Liver (tissue), 9 donors: ENCODE measurements around the gene ZNF488. TPM values are rescaled to one million over a fixed set of nuclear protein-coding genes. Genes with fewer than 3 reads are reported as not detected.
A peak's percentile ranks its signal among the peaks of the same experiment; 100 is the strongest.

Experiments
- DNase-seq: peaks from one replicate; pipeline ENCODE4 v3.0.0-alpha.2; 2017; ENCODE audit warnings: low spot score
- H3K27ac ChIP-seq, 2 donors: one replicate each; pipeline ENCODE4 v1.7.0; 2013; ENCODE audit warnings: inconsistent platforms in 2 of 2, low read length in 2 of 2, control low read depth in 1 of 2, low read depth in 1 of 2, mild to moderate bottlenecking in 1 of 2
- H3K27me3 ChIP-seq, 4 donors: one replicate each; pipeline versions ENCODE4 v1.6.1 to v1.7.0; 2013; ENCODE audit warnings: low read length in 3 of 4, inconsistent platforms in 1 of 4, mild to moderate bottlenecking in 1 of 4, moderate library complexity in 1 of 4; ENCODE audit not compliant: control insufficient read depth in 4 of 4, insufficient read depth in 4 of 4
- H3K36me3 ChIP-seq, 4 donors: one replicate each; pipeline versions ENCODE4 v1.6.1 to v1.7.0; 2013; ENCODE audit warnings: low read length in 3 of 4, mild to moderate bottlenecking in 3 of 4, low read depth in 1 of 4, moderate library complexity in 1 of 4; ENCODE audit not compliant: control insufficient read depth in 4 of 4, insufficient read depth in 3 of 4
- H3K4me1 ChIP-seq, 4 donors: one replicate each; pipeline versions ENCODE4 v1.6.1 to v1.7.0; 2013; ENCODE audit warnings: low read length in 3 of 4, mild to moderate bottlenecking in 3 of 4, moderate library complexity in 1 of 4; ENCODE audit not compliant: control insufficient read depth in 4 of 4, insufficient read depth in 4 of 4
- H3K4me3 ChIP-seq, 3 donors: one replicate each; pipeline versions ENCODE4 v1.6.1 to v1.7.0; 2013; ENCODE audit warnings: low read length in 3 of 3, control low read depth in 1 of 3, low read depth in 1 of 3, mild to moderate bottlenecking in 1 of 3
- H3K9ac ChIP-seq, 2 donors: one replicate each; pipeline ENCODE4 v1.7.0; 2013; ENCODE audit warnings: low read length in 2 of 2, mild to moderate bottlenecking in 2 of 2, moderate library complexity in 2 of 2, control low read depth in 1 of 2, low read depth in 1 of 2
- H3K9me3 ChIP-seq, 4 donors: one replicate each; pipeline versions ENCODE4 v1.6.1 to v1.7.0; 2013; ENCODE audit warnings: low read length in 3 of 4; ENCODE audit not compliant: control insufficient read depth in 4 of 4
- CTCF ChIP-seq: fragments of 150-350 bp; IDR thresholded peaks from 2 replicates; pipeline ENCODE4 v1.5.1; 2017; ENCODE audit warnings: improper control_type of control experiment, low read depth, low read length; ENCODE audit not compliant: missing input control
- EGR1 ChIP-seq, 2 donors: IDR thresholded peaks; 2 replicates each; pipeline ENCODE4 v1.6.1; 2016 to 2018; ENCODE audit warnings: antibody characterized with exemption in 2 of 2, low read depth in 2 of 2
- FOXA1 ChIP-seq: IDR thresholded peaks from 2 replicates; pipeline ENCODE4 v1.6.1; 2016; ENCODE audit warnings: antibody characterized with exemption
- FOXA2 ChIP-seq: IDR thresholded peaks from 2 replicates; pipeline ENCODE4 v1.6.1; 2016; ENCODE audit warnings: antibody characterized with exemption
- GABPA ChIP-seq, 2 donors: IDR thresholded peaks in 1 of 2; conservative IDR thresholded peaks in 1 of 2; 2 replicates each; pipeline ENCODE4 v1.6.1; 2016; ENCODE audit warnings: antibody characterized with exemption in 2 of 2, mild to moderate bottlenecking in 1 of 2, moderate library complexity in 1 of 2
- HNF4A ChIP-seq, 2 donors: conservative IDR thresholded peaks; 2 replicates each; pipeline ENCODE4 v1.6.1; 2016; ENCODE audit warnings: antibody characterized with exemption in 2 of 2, mild to moderate bottlenecking in 2 of 2
- HNF4G ChIP-seq: IDR thresholded peaks from 2 replicates; pipeline ENCODE4 v1.6.1; 2016; ENCODE audit warnings: antibody characterized with exemption
- JUND ChIP-seq, 2 donors: IDR thresholded peaks; 2 replicates each; pipeline ENCODE4 v1.6.1; 2016; ENCODE audit warnings: antibody characterized with exemption in 2 of 2
- MAX ChIP-seq: IDR thresholded peaks from 2 replicates; pipeline ENCODE4 v1.6.1; 2016; ENCODE audit warnings: antibody characterized with exemption
- NR2F2 ChIP-seq: IDR thresholded peaks from 2 replicates; pipeline ENCODE4 v1.6.1; 2016; ENCODE audit warnings: antibody characterized with exemption
- RAD21 ChIP-seq, 2 donors: IDR thresholded peaks; 2 replicates each; pipeline ENCODE4 v1.6.1; 2016; ENCODE audit warnings: antibody characterized with exemption in 2 of 2, mild to moderate bottlenecking in 2 of 2
- RXRA ChIP-seq, 2 donors: IDR thresholded peaks; 2 replicates each; pipeline ENCODE4 v1.6.1; 2017 to 2018; ENCODE audit warnings: antibody characterized with exemption in 2 of 2, mild to moderate bottlenecking in 1 of 2
- SP1 ChIP-seq: IDR thresholded peaks from 2 replicates; pipeline ENCODE4 v1.6.1; 2018; ENCODE audit warnings: antibody characterized with exemption, mild to moderate bottlenecking
- TAF1 ChIP-seq: conservative IDR thresholded peaks from 2 replicates; pipeline ENCODE4 v1.6.1; 2016; ENCODE audit warnings: antibody characterized with exemption, mild to moderate bottlenecking
- YY1 ChIP-seq: IDR thresholded peaks from 2 replicates; pipeline ENCODE4 v1.6.1; 2016; ENCODE audit warnings: antibody characterized with exemption, mild to moderate bottlenecking
- ZBTB33 ChIP-seq: IDR thresholded peaks from 2 replicates; pipeline ENCODE4 v1.6.1; 2016; ENCODE audit warnings: antibody characterized with exemption
- WGBS: extraction: QIAGEN DNeasy Blood & Tissue Kit; methylation state at CpG from one replicate; pipeline ENCODE4 v1.1.7; 2013; 5-methylcytosine and 5-hydroxymethylcytosine counted together
- polyA plus RNA-seq, 2 donors: library from polyadenylated mRNA; stranded (reverse) in 1 of 2; unstranded in 1 of 2; fragments of 200-250 nt in 1 of 2; fragments of >200 nt in 1 of 2; fragmentation: Nextera tagmentation in 1 of 2; extraction: Ambion mirVana in 1 of 2; gene quantifications; one replicate each; pipeline versions ENCODE4 v1.2.1 to v1.2.3, GENCODE V29; 2013 to 2015
- total RNA-seq, 2 donors: library from RNA; depleted of rRNA; stranded (reverse); fragments of >200 nt; gene quantifications; one replicate each; pipeline ENCODE4 v1.2.3, GENCODE V29; 2014
- TF ChIP-seq, protein P1 (sequence below): IDR thresholded peaks from 2 replicates; pipeline ENCODE4 v1.6.1; 2016; ENCODE audit warnings: antibody characterized with exemption
- TF ChIP-seq, protein P2 (sequence below): IDR thresholded peaks from 2 replicates; pipeline ENCODE4 v1.6.1; 2016; ENCODE audit warnings: antibody characterized with exemption, mild to moderate bottlenecking
- donor health status: healthy.
- donor health status: healthy.
- donor health status: healthy.
- donor health status: healthy.
- donor health status: healthy.

The ZNF488 gene
- total and polyA plus RNA-seq, 4 donors, result 0.02 to 0.09 TPM; not detected in 2

- TF ChIP-seq HNF4A (conservative IDR thresholded peaks at IDR 0.05), result peak; percentile 45 to 63
- no peak for TF ChIP-seq FOXA2
- H3K9me3 ChIP-seq, result no peaks in the 10 kb centered on the region
- no peak overlapping the region for H3K9ac ChIP-seq
- H3K4me1 ChIP-seq, result no peaks in the 10 kb centered on the region
- DNase-seq, result no peak
- no peak overlapping the region for H3K27ac ChIP-seq
- no peak overlapping the region for H3K4me3 ChIP-seq
- WGBS, result 34% methylated on average over 3 of the region's 3 CpGs
- H3K36me3 ChIP-seq, result no peaks in the 10 kb centered on the region
- H3K27me3 ChIP-seq, result no peaks in the 10 kb centered on the region
Measured at GRCh38 chr10:47363781-47364180, 20.3 kb downstream of the ZNF488 start.

- no peak for TF ChIP-seq EGR1 (IDR thresholded peaks at IDR 0.05; ENCODE audit: low read depth in 2 of 2)
- TF ChIP-seq CTCF, result no peak
- no peak for TF ChIP-seq HNF4A (conservative IDR thresholded peaks at IDR 0.05)
- no peak for TF ChIP-seq JUND (IDR thresholded peaks at IDR 0.05)
- no peak for TF ChIP-seq FOXA2
- TF ChIP-seq MAX, result no peak
- no peak for TF ChIP-seq FOXA1
- TF ChIP-seq RXRA (IDR thresholded peaks at IDR 0.05), result no peak
- no peak for TF ChIP-seq RAD21 (IDR thresholded peaks at IDR 0.05)
- TF ChIP-seq YY1, result no peak
- TF ChIP-seq GABPA (IDR thresholded peaks at IDR 0.05 in 1 of 2, conservative IDR thresholded peaks at IDR 0.05 in 1 of 2), result no peak
- TF ChIP-seq SP1, result no peak
- TF ChIP-seq, protein P1, sequence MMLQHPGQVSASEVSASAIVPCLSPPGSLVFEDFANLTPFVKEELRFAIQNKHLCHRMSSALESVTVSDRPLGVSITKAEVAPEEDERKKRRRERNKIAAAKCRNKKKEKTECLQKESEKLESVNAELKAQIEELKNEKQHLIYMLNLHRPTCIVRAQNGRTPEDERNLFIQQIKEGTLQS, result no peak
- TF ChIP-seq TAF1, result no peak
- no peak for TF ChIP-seq HNF4G
- TF ChIP-seq NR2F2, result no peak
- TF ChIP-seq, protein P2, sequence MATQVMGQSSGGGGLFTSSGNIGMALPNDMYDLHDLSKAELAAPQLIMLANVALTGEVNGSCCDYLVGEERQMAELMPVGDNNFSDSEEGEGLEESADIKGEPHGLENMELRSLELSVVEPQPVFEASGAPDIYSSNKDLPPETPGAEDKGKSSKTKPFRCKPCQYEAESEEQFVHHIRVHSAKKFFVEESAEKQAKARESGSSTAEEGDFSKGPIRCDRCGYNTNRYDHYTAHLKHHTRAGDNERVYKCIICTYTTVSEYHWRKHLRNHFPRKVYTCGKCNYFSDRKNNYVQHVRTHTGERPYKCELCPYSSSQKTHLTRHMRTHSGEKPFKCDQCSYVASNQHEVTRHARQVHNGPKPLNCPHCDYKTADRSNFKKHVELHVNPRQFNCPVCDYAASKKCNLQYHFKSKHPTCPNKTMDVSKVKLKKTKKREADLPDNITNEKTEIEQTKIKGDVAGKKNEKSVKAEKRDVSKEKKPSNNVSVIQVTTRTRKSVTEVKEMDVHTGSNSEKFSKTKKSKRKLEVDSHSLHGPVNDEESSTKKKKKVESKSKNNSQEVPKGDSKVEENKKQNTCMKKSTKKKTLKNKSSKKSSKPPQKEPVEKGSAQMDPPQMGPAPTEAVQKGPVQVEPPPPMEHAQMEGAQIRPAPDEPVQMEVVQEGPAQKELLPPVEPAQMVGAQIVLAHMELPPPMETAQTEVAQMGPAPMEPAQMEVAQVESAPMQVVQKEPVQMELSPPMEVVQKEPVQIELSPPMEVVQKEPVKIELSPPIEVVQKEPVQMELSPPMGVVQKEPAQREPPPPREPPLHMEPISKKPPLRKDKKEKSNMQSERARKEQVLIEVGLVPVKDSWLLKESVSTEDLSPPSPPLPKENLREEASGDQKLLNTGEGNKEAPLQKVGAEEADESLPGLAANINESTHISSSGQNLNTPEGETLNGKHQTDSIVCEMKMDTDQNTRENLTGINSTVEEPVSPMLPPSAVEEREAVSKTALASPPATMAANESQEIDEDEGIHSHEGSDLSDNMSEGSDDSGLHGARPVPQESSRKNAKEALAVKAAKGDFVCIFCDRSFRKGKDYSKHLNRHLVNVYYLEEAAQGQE, result no peak
- no peak for TF ChIP-seq ZBTB33
- DNase-seq, result no peak
- Histone ChIP-seq H3K9ac (no peak overlapping the region), H3K27me3 (no peaks in the 10 kb centered on the region), H3K4me1 (no peaks in the 10 kb centered on the region), H3K36me3 (no peaks in the 10 kb centered on the region), H3K9me3 (no peaks in the 10 kb centered on the region), H3K4me3 (no peak overlapping the region), H3K27ac (no peak overlapping the region)
- 91% methylated on average over 3 of the region's 3 CpGs for WGBS
Measured at GRCh38 chr10:47362199-47362598, 21.9 kb downstream of the ZNF488 start.
